ENCODE data around the gene SFT2D1. TPM values are rescaled to one million over a fixed set of nuclear protein-coding genes. Genes with fewer than 3 reads are reported as not detected.
A peak's percentile ranks its signal among the peaks of the same experiment; 100 is the strongest.

The SFT2D1 gene
- total and polyA plus RNA-seq, 9 of the 15 experiments (the other 6 are each of a cell fraction or from before 2014, with no cell fraction given), result 54.4 to 140 (median 74.6) TPM

- H3K9ac ChIP-seq (ENCODE audit: insufficient read depth in 1 of 2, low read depth in 2 of 2, low read length in 2 of 2), result peak overlapping the region; percentile 96 to 98
- H4K20me1 ChIP-seq (replicated peaks; ENCODE audit: control insufficient read depth, insufficient read depth, low read length), result peaks cover 20% of the 10 kb centered on the region; the same call in 1 of the 2 replicates
- H3K4me1 ChIP-seq (replicated peaks in 1 of 2; ENCODE audit: control insufficient read depth in 2 of 2, insufficient read depth in 2 of 2, low read length in 2 of 2), result peaks cover 10 to 18% of the 10 kb centered on the region in 2 experiments; a peak in 4 of 5 replicates
- H3K36me3 ChIP-seq (ENCODE audit: control insufficient read depth, insufficient read depth, low read length), result peaks cover 37% of the 10 kb centered on the region
- H3K79me2 ChIP-seq (ENCODE audit: control insufficient read depth, insufficient read depth, low read length), result peaks cover 65% of the 10 kb centered on the region
- H2AFZ ChIP-seq (ENCODE audit: low read depth, low read length), result peak overlapping the region; percentile 100
- H3K9me1 ChIP-seq (ENCODE audit: control insufficient read depth, insufficient read depth, low read length), result peaks cover 17% of the 10 kb centered on the region
- no peak for DNase-seq (ENCODE audit: extremely low read depth in 1 of 4, low spot score in 3 of 4)
- POLR2A ChIA-PET, result interaction anchor here (0.6 to 1.8 kb wide), 2 partner anchors 11 to 42 kb away, joined by 3 to 9 read pairs; no protein-coding TSS in a partner anchor
- peak; percentile 19 for FAIRE-seq
- CTCF ChIA-PET (ENCODE audit: low intra/inter-chr PET ratio), result no interaction called here
- intact Hi-C loops (cut with micrococcal nuclease) (loop anchor here (2.0 kb wide), 1 partner anchor 41 kb away; the partner anchor contains the start of gene MPC1), in situ Hi-C loops (cut with MboI) (no loop called here)
- peak overlapping the region; percentile 96 for H3K27ac ChIP-seq (ENCODE audit: extremely low read depth, low read depth, low read length)
- peak overlapping the region; percentile 98 for H3K4me3 ChIP-seq
- H3K4me2 ChIP-seq (ENCODE audit: insufficient read depth, low read length), result peak overlapping the region; percentile 98
- no peaks in the 10 kb centered on the region for H3K27me3 ChIP-seq (ENCODE audit: control insufficient read depth in 2 of 2, insufficient read depth in 2 of 2, low read length in 2 of 2)
- BruUV-seq (replicated peaks), result TSS peak; percentile 69
- H3K9me3 ChIP-seq (replicated peaks; ENCODE audit: control insufficient read depth, insufficient read depth, low read depth, low read length), result no peaks in the 10 kb centered on the region
- 1% methylated on average over 14 of the region's 16 CpGs for WGBS (ENCODE audit: insufficient coverage, low coverage, missing lambda C conversion rate)
- ATAC-seq, result peak; percentile 6
- TF ChIP-seq RHOXF2B (CRISPR knock-in tag; conservative IDR thresholded peaks at IDR 0.05) (no peak), ZNF431 (CRISPR knock-in tag; IDR thresholded peaks at IDR 0.05) (no peak), ARID4B (CRISPR knock-in tag; IDR thresholded peaks at IDR 0.05) (peak; percentile 12; the same call in 1 of the 2 replicates), SNIP1 (IDR thresholded peaks at IDR 0.05; ENCODE audit: low read depth) (no peak), RFX1 (IDR thresholded peaks at IDR 0.05) (no peak), ZNF24 (IDR thresholded peaks at IDR 0.05) (no peak), ZNF511 (CRISPR knock-in tag; IDR thresholded peaks at IDR 0.05) (no peak), MEF2A (IDR thresholded peaks at IDR 0.05; ENCODE audit: control insufficient read depth, low read depth, low read length) (no peak), SRSF7 (optimal IDR thresholded peaks at IDR 0.05; ENCODE audit: low read depth, low read length) (no peak), ARID1B (IDR thresholded peaks at IDR 0.05) (no peak), RBFOX2 (IDR thresholded peaks at IDR 0.05; ENCODE audit: low read depth, low read length) (no peak), ZSCAN29 (IDR thresholded peaks at IDR 0.05) (no peak), L3MBTL2 (IDR thresholded peaks at IDR 0.05) (no peak), SIN3A (IDR thresholded peaks at IDR 0.05; ENCODE audit: borderline replicate concordance in 2 of 2, control insufficient read depth in 1 of 2, low read depth in 2 of 2, low read length in 2 of 2) (0 out of 4 replicates have a peak, but pooled peaks of 1 of the 2 experiments have one; percentile 8), ZNF785 (CRISPR knock-in tag; IDR thresholded peaks at IDR 0.05) (no peak), ZNF316 (IDR thresholded peaks at IDR 0.05) (no peak), ZNF586 (CRISPR knock-in tag; conservative IDR thresholded peaks at IDR 0.05) (no peak), ZFP36 (IDR thresholded peaks at IDR 0.05; ENCODE audit: low read depth, low read length, partially characterized antibody) (peak; percentile 16), FOXA1 (IDR thresholded peaks at IDR 0.05; ENCODE audit: borderline replicate concordance) (no peak), TGIF2 (CRISPR knock-in tag; IDR thresholded peaks at IDR 0.05) (no peak)
These were observed 382 bp downstream of the SFT2D1 start for GRCh38 chr6:166341977-166342348.
